ENCODE measurements around the gene IGF2R. TPM values are rescaled to one million over a fixed set of nuclear protein-coding genes. Genes with fewer than 3 reads are reported as not detected.
"Not testable (repeated sequence)": the region's sequence is repeated elsewhere in the genome, so short reads cannot be mapped to it uniquely, and the experiment has no call there.

IGF2R gene
- total and polyA plus RNA-seq, 2 donors from 2014 or later, result 23.7 to 88.6 TPM

DNA sequence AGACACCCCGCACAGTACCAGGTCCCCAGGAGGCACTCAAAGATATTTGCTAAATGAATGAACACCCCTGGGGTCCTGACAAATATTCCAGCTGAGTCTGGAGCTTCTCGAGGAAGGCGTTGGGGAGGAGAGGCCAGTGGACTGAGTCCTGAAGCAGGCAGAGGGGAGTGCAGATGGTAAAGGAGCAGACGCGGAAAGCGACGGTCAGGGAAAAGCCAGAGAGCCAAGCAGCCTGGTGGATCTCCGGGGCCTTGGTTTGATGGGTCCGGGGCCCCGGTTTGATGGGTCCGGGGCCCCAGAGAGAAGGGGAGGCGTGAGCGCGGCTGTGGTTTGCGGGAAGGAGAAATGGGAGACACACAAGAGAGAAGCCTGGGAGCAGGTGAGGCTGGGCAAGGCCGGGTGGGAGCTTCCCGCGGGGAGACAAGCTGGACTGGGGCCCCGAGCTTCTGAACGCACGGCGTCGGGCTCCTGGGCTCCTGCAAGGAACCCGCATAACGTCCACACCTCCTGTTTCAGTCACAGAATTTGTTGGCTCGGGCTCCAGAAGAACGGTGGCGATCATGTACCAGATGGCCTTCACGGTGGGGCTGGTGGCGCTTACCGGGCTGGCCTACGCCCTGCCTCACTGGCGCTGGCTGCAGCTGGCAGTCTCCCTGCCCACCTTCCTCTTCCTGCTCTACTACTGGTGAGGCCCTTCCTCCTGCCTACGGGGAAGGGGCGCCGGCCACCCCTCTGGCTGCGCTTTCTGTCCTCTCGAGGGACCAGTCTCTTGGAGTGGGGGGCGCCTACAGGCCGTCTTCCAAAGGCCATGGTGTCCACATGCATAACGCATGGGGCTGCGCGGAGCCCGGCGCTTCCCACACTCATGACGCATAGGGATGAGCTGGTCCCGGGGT is 164.8 kb downstream of the IGF2R start:
- Histone ChIP-seq H3K9me3 (ENCODE audit: control insufficient read depth in 2 of 3, insufficient read depth in 1 of 3, low read length in 3 of 3) (no peaks in the 10 kb centered on the region), H3K4me3 (ENCODE audit: low read length in 3 of 3) (no peak overlapping the region), H3K27me3 (ENCODE audit: control insufficient read depth, insufficient read depth, low read length) (no peaks in the 10 kb centered on the region), H3K27ac (ENCODE audit: low read depth in 2 of 2, low read length in 2 of 2) (no peak overlapping the region), H3K4me1 (ENCODE audit: control insufficient read depth in 2 of 3, insufficient read depth in 2 of 3, low read depth in 1 of 3, low read length in 3 of 3) (peaks cover 0 to 8% (median 3%) of the 10 kb centered on the region in 3 donors), H3K9ac (ENCODE audit: low read length in 3 of 3) (no peak overlapping the region), H3K36me3 (ENCODE audit: control insufficient read depth in 2 of 3, insufficient read depth in 3 of 3, low read length in 3 of 3) (no peaks in the 10 kb centered on the region)
- FAIRE-seq (no peak), DNase-seq (no peak)
- intact Hi-C loops (cut with DNase I), result no loop called here
- TF ChIP-seq CTCF (IDR thresholded peaks at IDR 0.05; ENCODE audit: borderline replicate concordance, extremely low read depth, insufficient read depth), result no peak

DNA sequence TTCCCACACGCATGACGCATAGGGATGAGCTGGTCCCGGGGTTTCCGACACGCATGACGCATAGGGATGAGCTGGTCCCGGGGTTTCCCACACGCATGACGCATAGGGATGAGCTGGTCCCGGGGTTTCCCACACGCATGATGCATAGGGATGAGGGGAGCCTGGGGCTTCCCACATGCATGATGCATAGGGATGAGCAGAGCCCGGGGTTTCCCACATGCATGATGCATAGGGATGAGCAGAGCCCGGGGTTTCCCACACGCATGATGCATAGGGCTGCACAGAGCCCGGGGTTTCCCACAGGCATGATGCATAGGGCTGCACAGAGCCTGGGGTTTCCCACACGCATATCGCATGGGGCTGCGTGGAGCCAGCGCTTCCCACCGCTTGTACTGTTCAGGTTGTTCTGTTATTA is 165.5 kb downstream of the IGF2R start:
- H3K36me3 ChIP-seq (ENCODE audit: control insufficient read depth in 2 of 3, insufficient read depth in 3 of 3, low read length in 3 of 3); intact Hi-C loops (cut with DNase I); DNase-seq; H3K4me1 ChIP-seq (ENCODE audit: control insufficient read depth in 2 of 3, insufficient read depth in 2 of 3, low read depth in 1 of 3, low read length in 3 of 3); H3K9me3 ChIP-seq (ENCODE audit: control insufficient read depth in 2 of 3, insufficient read depth in 1 of 3, low read length in 3 of 3); FAIRE-seq; H3K9ac ChIP-seq (ENCODE audit: low read length in 3 of 3); H3K4me3 ChIP-seq (ENCODE audit: low read length in 3 of 3); H3K27me3 ChIP-seq (ENCODE audit: control insufficient read depth, insufficient read depth, low read length); H3K27ac ChIP-seq (ENCODE audit: low read depth in 2 of 2, low read length in 2 of 2): not testable (repeated sequence)

DNA sequence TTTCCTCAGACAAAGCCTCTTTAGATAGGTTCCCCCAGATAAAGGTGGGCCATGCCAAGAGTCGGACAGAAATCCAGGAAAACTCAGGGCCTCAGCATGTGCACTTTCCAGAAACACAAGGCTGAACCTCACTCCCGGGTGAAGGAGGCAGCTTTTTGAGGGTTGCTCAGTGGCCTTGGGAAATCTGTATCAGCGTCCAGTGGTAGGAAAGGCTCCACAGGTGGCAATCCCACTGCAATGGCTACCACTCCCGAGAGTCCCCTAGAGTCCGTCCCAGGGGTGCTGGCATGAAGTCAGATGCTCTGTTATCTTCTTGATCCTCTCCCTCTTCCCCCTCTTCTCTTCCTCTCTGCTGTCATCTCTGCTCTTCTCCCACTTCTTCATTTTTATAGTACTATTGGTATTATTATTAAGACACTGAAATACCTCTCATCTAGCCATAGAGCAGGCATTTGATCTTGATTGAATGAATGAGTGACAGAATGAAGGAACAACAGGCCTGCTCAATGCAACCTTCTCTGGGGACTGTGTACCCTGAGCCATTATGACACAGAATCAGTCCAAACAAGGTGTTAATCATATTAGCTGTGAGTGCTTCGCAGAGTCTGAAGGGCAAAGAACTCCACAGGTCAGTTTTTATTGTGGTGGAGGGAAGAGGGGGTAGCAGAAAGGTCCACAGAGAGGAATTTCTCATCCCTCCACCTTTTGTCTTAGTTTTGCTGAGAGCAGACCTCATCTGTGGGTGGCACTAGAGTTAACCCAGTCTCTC is 166.1 kb downstream of the IGF2R start:
- Histone ChIP-seq H3K4me1 (ENCODE audit: control insufficient read depth in 2 of 3, insufficient read depth in 2 of 3, low read depth in 1 of 3, low read length in 3 of 3) (peaks cover 0 to 8% (median 3%) of the 10 kb centered on the region in 3 donors), H3K4me3 (ENCODE audit: low read length in 3 of 3) (no peak overlapping the region), H3K27ac (ENCODE audit: low read depth in 2 of 2, low read length in 2 of 2) (no peak overlapping the region), H3K36me3 (ENCODE audit: control insufficient read depth in 2 of 3, insufficient read depth in 3 of 3, low read length in 3 of 3) (no peaks in the 10 kb centered on the region), H3K27me3 (ENCODE audit: control insufficient read depth, insufficient read depth, low read length) (no peaks in the 10 kb centered on the region), H3K9ac (ENCODE audit: low read length in 3 of 3) (no peak overlapping the region), H3K9me3 (ENCODE audit: control insufficient read depth in 2 of 3, insufficient read depth in 1 of 3, low read length in 3 of 3) (no peaks in the 10 kb centered on the region)
- no peak for TF ChIP-seq CTCF (IDR thresholded peaks at IDR 0.05; ENCODE audit: borderline replicate concordance, extremely low read depth, insufficient read depth)
- DNase-seq (no peak), FAIRE-seq (no peak)
- intact Hi-C loops (cut with DNase I), result no loop called here

Data from kidney (tissue), 14 donors.